HG02610 (cell line): ENCODE data around the gene USF3.
A peak's percentile ranks its signal among the peaks of the same experiment; 100 is the strongest.

ENCODE experiments used
- ATAC-seq: cut with Tn5 transposase; IDR thresholded peaks from one replicate; pipeline ENCODE4 v1.9.1; 2021; ENCODE audit warnings: mild to moderate bottlenecking, moderate library complexity; ENCODE audit not compliant: unreplicated experiment

The USF3 gene

GRCh38 chr3:113617726-113618125 is 78.7 kb downstream of the USF3 start:
- ATAC-seq, result no peak

GRCh38 chr3:113615976-113616375 is 80.5 kb downstream of the USF3 start:
- no peak for ATAC-seq

DNA sequence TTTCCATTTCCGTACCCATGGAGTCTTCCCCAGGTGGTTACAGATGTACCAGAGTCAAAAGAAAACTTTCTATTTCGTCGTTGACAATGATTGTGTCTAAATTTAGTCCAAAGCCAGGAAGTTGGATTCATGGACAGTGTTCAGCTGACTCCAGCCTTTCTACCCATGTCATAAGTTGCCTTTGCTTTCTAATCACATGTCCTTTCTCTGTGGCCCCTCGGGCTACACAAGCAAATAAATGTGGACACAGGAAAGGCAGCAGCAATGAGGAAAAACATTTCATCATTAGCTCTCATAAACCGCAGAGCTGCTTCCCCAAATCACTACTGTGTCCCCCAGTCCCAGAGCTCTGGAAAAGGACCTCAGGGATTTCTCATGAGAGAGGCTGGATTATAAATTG is 82.0 kb downstream of the USF3 start:
- no peak for ATAC-seq

DNA sequence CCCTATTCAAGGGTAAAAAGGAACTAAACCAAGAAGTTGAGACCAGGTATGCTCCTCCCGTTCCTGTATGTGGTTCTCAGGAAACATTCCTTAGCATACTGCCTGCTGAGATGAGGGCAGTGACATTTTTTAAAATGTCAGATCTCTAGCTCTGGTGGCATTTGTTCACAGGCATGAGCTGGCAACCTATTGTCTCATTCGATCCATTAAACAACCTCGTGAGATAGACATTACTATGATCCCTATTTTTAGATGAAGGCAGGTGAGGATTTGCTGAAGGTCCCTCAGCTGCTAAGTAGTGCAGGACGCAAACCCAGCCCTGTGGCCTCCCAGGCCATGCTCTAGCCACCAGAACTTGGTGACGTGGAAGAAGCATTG is 89.2 kb downstream of the USF3 start:
- ATAC-seq, result no peak

- peak; percentile 99 for ATAC-seq
Measured at GRCh38 chr3:113606539-113607218, 89.8 kb downstream of the USF3 start.

GRCh38 chr3:113602836-113603235 is 93.6 kb downstream of the USF3 start:
- ATAC-seq, result no peak

GRCh38 chr3:113602256-113602655 is 94.2 kb downstream of the USF3 start:
- no peak for ATAC-seq

DNA sequence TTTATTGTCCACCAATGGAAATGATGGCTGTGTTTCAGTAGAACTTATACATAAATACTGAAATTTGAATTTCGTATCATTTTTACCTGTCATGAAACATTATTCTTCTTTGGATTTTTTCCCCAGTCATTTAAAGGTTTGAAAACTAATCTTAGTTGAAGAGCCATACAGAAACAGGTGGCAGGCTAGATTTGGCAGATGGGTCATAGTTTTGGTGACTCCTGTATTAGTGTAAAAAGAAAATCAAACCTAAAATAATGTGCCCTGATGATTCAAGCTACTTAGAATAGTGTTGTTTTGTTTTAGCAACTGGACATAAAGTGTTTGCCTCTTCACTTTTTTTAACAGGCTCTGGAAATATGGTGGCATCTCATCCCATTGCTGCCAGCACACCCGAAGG is 95.2 kb downstream of the USF3 start:
- ATAC-seq, result no peak

DNA sequence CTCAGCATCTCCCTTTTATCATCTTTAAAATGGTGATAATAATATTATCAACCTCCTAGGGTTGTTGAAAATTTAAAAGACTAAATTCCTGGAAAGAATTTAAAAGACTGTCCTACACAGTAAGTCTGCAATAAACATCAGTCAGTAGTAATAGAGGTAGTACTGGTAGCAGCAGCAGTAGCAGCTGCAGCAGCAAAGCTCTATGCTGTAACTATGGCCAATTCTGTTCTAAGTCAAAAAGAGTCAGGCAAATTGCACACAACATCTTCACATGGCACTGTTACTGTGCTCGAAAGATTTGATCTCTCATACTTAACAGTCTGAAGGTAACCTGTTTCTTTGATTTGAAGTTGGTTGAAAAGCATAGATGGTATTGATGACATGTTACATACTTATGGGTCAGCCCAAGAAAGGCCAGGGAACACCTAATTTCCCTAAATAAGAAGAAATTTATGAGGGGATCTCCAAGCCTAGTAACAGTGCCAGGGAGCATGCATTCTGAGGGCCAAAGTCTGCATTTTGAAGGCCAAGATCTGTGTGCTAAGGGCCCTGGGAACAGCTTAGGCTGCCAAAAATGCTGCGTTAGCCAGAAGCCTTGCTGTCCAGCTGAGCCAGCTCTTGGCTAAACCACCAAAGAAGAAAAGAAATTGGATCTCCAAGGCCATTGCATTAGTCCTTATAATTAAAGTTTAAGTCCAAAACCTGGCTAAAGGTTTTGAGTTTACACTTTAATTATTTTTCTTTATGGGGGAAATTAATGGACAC is 95.8 kb downstream of the USF3 start:
- ATAC-seq, result no peak
